SK-N-SH treated with all-trans-retinoic acid at 6 μM for 48 hours (cell line): ENCODE data around the gene SMPDL3A.

Experiments
- ARNTL ChIP-seq: fragments of 450-650 bp; formaldehyde crosslinking; IDR thresholded peaks from 2 replicates; pipeline ENCODE4 v1.5.0; 2020; ENCODE audit warnings: low read depth, mild to moderate bottlenecking, moderate library complexity, borderline replicate concordance
- ZNF70 ChIP-seq: fragments of 450-650 bp; formaldehyde crosslinking; IDR thresholded peaks from 2 replicates; pipeline ENCODE4 v1.5.0; 2020; ENCODE audit warnings: mild to moderate bottlenecking, moderate library complexity
- TF ChIP-seq, protein P1 (sequence below): fragments of 250-450 bp; sonication (Bioruptor Pico); IDR thresholded peaks from 2 replicates; pipeline ENCODE4 v1.5.1; 2020; ENCODE audit warnings: low read depth, mild to moderate bottlenecking, moderate library complexity

DNA sequence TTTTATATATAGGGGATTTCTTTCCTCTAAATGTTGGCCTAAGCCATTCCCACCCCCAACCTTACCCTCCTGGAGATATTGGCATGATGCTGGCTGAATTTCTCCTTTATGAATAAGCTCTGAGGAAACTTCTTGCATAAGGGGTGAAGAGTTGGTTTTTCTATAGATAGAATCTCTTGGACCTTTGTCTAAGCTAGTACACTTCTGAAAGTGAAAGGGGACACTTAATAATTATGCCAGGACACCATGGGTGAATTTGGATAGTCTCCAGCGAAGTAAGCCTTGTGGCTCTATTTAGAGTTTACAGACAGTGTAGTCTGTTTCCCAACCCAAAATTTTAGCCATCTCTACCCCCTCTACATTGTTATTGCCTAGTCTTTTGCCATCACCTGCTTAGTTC is 36.6 kb upstream of the SMPDL3A start:
- TF ChIP-seq ZNF70 (CRISPR knock-in tag) (no peak), ARNTL (CRISPR knock-in tag) (no peak)
- TF ChIP-seq, protein P1, sequence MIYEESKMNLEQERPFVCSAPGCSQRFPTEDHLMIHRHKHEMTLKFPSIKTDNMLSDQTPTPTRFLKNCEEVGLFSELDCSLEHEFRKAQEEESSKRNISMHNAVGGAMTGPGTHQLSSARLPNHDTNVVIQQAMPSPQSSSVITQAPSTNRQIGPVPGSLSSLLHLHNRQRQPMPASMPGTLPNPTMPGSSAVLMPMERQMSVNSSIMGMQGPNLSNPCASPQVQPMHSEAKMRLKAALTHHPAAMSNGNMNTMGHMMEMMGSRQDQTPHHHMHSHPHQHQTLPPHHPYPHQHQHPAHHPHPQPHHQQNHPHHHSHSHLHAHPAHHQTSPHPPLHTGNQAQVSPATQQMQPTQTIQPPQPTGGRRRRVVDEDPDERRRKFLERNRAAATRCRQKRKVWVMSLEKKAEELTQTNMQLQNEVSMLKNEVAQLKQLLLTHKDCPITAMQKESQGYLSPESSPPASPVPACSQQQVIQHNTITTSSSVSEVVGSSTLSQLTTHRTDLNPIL (CRISPR knock-in tag): no peak
